ENCODE data around the gene NECTIN4. TPM values are rescaled to one million over a fixed set of nuclear protein-coding genes. Genes with fewer than 3 reads are reported as not detected.
A peak's percentile ranks its signal among the peaks of the same experiment; 100 is the strongest.

NECTIN4 gene
- polyA plus RNA-seq, 1 experiment = not detected

DNA sequence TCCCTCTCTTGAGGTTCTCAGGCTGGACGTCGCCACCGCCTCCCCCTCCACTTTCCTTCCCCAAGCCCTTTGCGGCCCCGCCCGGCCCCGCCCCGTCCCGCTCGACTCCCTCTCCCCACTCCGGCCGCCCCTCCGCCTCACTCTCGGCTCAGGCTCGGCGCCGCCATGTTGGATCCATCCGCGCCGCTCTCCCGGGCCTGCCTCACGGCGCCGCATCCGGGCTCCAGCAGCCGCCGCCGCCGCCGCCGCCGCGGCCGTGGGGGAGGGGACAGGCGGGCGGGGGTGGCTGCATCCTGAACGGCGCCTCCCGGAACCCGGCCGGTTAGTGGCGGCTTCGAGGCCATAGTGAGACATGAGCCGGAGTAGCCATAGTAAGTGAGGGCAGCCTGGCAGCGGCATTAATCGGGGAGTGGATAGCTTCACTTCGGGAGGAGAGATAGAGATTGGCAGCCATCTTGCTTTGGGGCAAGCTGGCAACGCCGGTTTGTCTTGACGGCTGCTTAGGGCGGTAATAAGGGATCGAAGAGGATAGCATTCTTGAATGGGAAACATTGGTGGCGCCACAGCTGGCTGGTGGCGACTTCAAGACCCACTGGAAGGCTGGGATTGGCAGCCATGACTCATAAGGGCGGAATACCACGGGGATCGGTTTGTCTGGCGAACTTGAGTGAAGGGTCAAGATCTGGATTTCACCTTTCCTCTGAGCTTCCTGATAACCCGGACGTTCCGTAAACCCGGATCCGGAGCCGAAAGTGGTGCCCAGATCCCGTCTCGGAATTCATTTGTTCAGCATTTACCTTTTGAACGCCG lies 43.3 kb upstream of the NECTIN4 start, which contains the start of gene DEDD:
Gene DEDD (minus strand): TSS at position 258 of the 810 bp plus-strand sequence. CDS start 8,205 bp downstream, outside the sequence.
- Histone ChIP-seq H3K4me3 (ENCODE audit: low read depth, low read length) (peak within 1 kb of the TSS; percentile 97), H3K27me3 (ENCODE audit: control insufficient read depth, insufficient read depth, low read length) (no peaks in the 10 kb centered on the region), H3K36me3 (ENCODE audit: control insufficient read depth, insufficient read depth, low read length) (peaks cover 7% of the 10 kb centered on the region)
- CTCF ChIA-PET = interaction anchor here (0.9 to 4.4 kb wide), 8 partner anchors 9 to 1334 kb away, joined by 3 to 25 read pairs (median 3); partner anchors contain the start of genes KLHDC9, PPOX and USF1
- POLR2A ChIA-PET = interaction anchor here (0.8 to 1.1 kb wide), 3 partner anchors 15 to 69 kb away, joined by 3 to 6 read pairs (median 4); partner anchors contain the start of genes NDUFS2, NIT1, PFDN2 and UFC1
- 0 out of 2 replicates have a peak, but pooled peaks have one; percentile 6 for TF ChIP-seq CTCF (IDR thresholded peaks at IDR 0.05; ENCODE audit: insufficient read depth, low read depth, low read length)
- peak; percentile 88 for DNase-seq (ENCODE audit: low read depth)

DNA sequence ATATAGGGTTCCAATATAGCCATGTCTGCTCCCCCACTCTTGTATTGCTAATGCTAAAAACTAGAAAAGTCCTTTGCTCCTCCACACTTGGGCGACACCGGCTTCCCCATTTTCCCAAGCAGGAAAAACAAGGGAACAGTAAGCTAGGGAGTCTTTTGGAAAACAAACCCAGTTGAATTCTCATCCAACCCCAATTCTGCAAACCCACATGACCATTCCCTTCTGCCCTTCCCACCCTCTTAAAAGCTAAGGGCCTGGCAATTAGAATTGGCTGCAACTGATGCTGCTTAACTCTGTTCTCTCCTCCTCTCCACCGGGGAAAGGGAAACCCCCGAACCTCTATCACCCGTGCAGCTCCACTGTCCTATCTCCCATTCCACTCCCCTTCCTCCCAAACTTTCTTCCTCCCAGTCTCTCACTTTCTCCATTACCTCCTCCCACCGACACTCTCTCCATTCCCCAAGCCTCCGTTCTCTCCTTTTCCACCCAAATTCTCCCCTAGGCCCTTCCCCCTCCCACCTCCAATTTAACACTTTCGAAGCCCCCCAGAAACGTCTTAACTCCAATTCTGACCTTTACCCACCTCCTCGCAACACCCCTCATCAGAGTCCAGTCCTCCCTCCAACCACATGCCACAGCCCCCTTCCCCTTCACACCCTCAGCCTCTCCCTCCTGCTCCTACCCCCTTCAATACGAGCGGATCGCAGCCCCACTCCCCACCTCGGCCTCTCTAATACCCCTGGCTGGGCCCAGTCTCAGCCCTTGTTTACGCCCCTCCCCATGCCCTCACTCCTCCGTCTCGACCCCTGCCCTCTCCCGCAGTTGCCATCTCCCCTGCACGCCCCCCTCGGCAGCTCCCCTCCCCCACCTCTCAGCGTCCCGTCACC lies 42.4 kb upstream of the NECTIN4 start:
- CTCF ChIA-PET = interaction anchor here (0.9 to 4.4 kb wide), 5 partner anchors 9 to 86 kb away, joined by 3 to 25 read pairs (median 3); partner anchors contain the start of genes KLHDC9 and USF1
- Histone ChIP-seq H3K27me3 (ENCODE audit: control insufficient read depth, insufficient read depth, low read length) (no peaks in the 10 kb centered on the region), H3K4me3 (ENCODE audit: low read depth, low read length) (peak overlapping the region; percentile 97), H3K36me3 (ENCODE audit: control insufficient read depth, insufficient read depth, low read length) (peaks cover 7% of the 10 kb centered on the region)
- POLR2A ChIA-PET = no interaction called here
- no peak for DNase-seq (ENCODE audit: low read depth)
- TF ChIP-seq CTCF (IDR thresholded peaks at IDR 0.05; ENCODE audit: insufficient read depth, low read depth, low read length) = no peak

DNA sequence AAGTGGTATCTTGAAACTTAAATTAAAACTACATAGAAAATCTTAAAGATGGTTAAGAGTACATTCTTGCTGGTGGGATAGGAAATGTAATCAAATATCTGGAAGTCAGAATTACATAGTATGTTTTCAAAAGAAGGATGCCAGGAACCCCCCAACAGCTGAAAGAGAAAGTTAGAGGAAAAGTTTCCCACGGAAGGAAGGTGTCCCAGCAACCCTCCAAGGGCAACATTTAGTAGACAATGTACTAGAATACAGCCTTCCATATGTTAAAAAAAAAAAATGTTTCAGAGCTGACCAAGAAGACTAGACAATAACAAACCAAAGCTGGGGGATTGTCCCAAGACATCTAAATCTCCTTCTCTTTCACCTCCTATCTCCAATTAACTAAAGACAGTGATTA lies 40.9 kb upstream of the NECTIN4 start:
- TF ChIP-seq CTCF (IDR thresholded peaks at IDR 0.05; ENCODE audit: insufficient read depth, low read depth, low read length) = no peak
- ChIA-PET CTCF (no interaction called here), POLR2A (no interaction called here)
- H3K4me3 ChIP-seq (ENCODE audit: low read depth, low read length) = no peak overlapping the region
- H3K36me3 ChIP-seq (ENCODE audit: control insufficient read depth, insufficient read depth, low read length) = peaks cover 7% of the 10 kb centered on the region
- no peak for DNase-seq (ENCODE audit: low read depth)
- no peaks in the 10 kb centered on the region for H3K27me3 ChIP-seq (ENCODE audit: control insufficient read depth, insufficient read depth, low read length)

- H3K27me3 ChIP-seq (ENCODE audit: control insufficient read depth, insufficient read depth, low read length) = no peaks in the 10 kb centered on the region
- ChIA-PET POLR2A (no interaction called here), CTCF (interaction anchor here (1.5 kb wide), 1 partner anchor 10 kb away, joined by 3 read pairs; no protein-coding TSS in a partner anchor)
- no peak overlapping the region for H3K4me3 ChIP-seq (ENCODE audit: low read depth, low read length)
- H3K36me3 ChIP-seq (ENCODE audit: control insufficient read depth, insufficient read depth, low read length) = peaks cover 10% of the 10 kb centered on the region
- no peak for DNase-seq (ENCODE audit: low read depth)
- TF ChIP-seq CTCF (IDR thresholded peaks at IDR 0.05; ENCODE audit: insufficient read depth, low read depth, low read length) = no peak
Measured at GRCh38 chr1:161128591-161129420, 39.4 kb upstream of the NECTIN4 start.
